ENCODE data around the gene BTN2A1. TPM values are rescaled to one million over a fixed set of nuclear protein-coding genes. Genes with fewer than 3 reads are reported as not detected.
A peak's percentile ranks its signal among the peaks of the same experiment; 100 is the strongest.

Gene BTN2A1
- total and polyA plus RNA-seq, 10 of the 15 experiments (the other 5 are each of a cell fraction or from before 2014, with no cell fraction given) = 8.2 to 28.0 (median 15.8) TPM

DNA sequence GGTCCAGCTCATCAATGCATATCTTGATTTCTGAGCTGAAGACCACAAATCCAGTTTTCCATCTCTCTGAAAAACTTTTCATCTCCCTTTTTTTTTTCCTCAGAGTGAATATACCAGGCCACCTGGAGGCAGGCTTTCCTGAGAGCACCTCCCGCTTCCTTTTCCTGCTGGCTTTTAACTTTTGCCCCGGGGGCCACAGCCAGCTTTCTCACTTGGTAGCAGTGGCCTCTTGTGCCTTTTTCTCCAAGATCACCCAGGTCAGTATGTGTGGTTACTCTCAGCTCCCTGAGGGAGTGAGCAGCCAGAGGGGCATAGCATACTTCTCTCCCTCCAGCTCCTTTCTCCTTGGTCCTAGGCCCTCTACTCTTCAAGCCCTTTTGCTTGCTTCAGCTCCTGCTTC is 42.3 kb downstream of the BTN2A1 start, which contains the start of gene BTN1A1:
Gene BTN1A1 (plus strand): TSS at position 202 of the 400 bp plus-strand sequence. CDS start 984 bp downstream, outside the sequence.
- no TSS peak for BruUV-seq (replicated peaks)
- TF ChIP-seq ZNF274 (IDR thresholded peaks at IDR 0.05; ENCODE audit: insufficient read depth, insufficient read length) = no peak
- TF ChIP-seq RBBP5 (conservative IDR thresholded peaks at IDR 0.05) = no peak
- TF ChIP-seq NFXL1 (IDR thresholded peaks at IDR 0.05; ENCODE audit: borderline replicate concordance) = no peak
- no peak for TF ChIP-seq SMAD5 (IDR thresholded peaks at IDR 0.05; ENCODE audit: low read depth)
- H3K4me1 ChIP-seq (ENCODE audit: control insufficient read depth, insufficient read depth, low read length) = peaks cover 11% of the 10 kb centered on the region; the same call in 1 of the 2 replicates
- H3K27ac ChIP-seq (ENCODE audit: control insufficient read depth, insufficient read depth) = no peak within 1 kb of the TSS
- ChIA-PET CTCF (interaction anchor here (1.0 kb wide), 1 partner anchor 154 kb away, joined by 3 read pairs; no protein-coding TSS in a partner anchor), POLR2A (no interaction called here), RAD21 (ENCODE audit: unreplicated experiment) (no interaction called here), SMC1A (ENCODE audit: uncharacterized antibody, unreplicated experiment) (interaction anchor here (1.7 kb wide), 1 partner anchor 9 kb away, joined by 3 read pairs; no protein-coding TSS in a partner anchor)
- no peak for DNase-seq (ENCODE audit: low read depth, low spot score)
- H3K36me3 ChIP-seq (ENCODE audit: control insufficient read depth in 2 of 2, insufficient read depth in 2 of 2, low read length in 1 of 2) = no peaks in the 10 kb centered on the region
- no peaks in the 10 kb centered on the region for H3K79me2 ChIP-seq (ENCODE audit: control insufficient read depth, insufficient read depth, low read length)
- FAIRE-seq = no peak
- intact Hi-C loops (cut with micrococcal nuclease; ENCODE audit: unreplicated experiment) = no loop called here
- no peak within 1 kb of the TSS for H2AFZ ChIP-seq (ENCODE audit: control insufficient read depth, low read depth, low read length)
- H3K9ac ChIP-seq (ENCODE audit: control insufficient read depth, insufficient read depth, low read length) = no peak within 1 kb of the TSS
- no peak for ATAC-seq
- in situ Hi-C loops (cut with MboI) = no loop called here
- no peak within 1 kb of the TSS for H3K4me2 ChIP-seq (ENCODE audit: control insufficient read depth, insufficient read depth)
- no peaks in the 10 kb centered on the region for H3K9me3 ChIP-seq (replicated peaks; ENCODE audit: control insufficient read depth, insufficient read depth, low read length)
- peak within 1 kb of the TSS; percentile 33; the same call in 1 of the 2 replicates for H3K4me3 ChIP-seq
- H3K27me3 ChIP-seq (replicated peaks in 1 of 2; ENCODE audit: control insufficient read depth in 2 of 2, insufficient read depth in 2 of 2, low read length in 1 of 2) = no peaks in the 10 kb centered on the region; a peak in 1 of 4 replicates
- WGBS (ENCODE audit: insufficient coverage, insufficient replicate concordance, low lambda C conversion rate, missing lambda C conversion rate) = 71% methylated on average over 2 of the region's 2 CpGs
- H4K20me1 ChIP-seq (ENCODE audit: control insufficient read depth, insufficient read depth) = no peaks in the 10 kb centered on the region

DNA sequence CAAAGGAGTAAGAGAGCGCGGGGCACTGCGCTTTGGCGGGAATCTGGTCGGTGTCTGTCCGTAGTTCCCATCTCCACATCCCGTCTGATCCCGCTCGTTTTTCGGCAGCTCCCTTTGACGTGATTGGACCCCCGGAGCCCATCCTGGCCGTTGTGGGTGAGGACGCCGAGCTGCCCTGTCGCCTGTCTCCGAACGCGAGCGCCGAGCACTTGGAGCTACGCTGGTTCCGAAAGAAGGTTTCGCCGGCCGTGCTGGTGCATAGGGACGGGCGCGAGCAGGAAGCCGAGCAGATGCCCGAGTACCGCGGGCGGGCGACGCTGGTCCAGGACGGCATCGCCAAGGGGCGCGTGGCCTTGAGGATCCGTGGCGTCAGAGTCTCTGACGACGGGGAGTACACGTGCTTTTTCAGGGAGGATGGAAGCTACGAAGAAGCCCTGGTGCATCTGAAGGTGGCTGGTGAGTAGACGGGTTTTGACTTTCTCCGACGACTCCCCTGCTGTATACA is 43.8 kb downstream of the BTN2A1 start:
- ChIA-PET SMC1A (ENCODE audit: uncharacterized antibody, unreplicated experiment) (interaction anchor here (0.7 to 2.6 kb wide), 9 partner anchors 10 to 377 kb away, joined by 3 to 11 read pairs (median 3); a partner anchor contains a TSS), POLR2A (interaction anchor here (0.5 to 0.9 kb wide), 2 partner anchors 16 to 325 kb away, joined by 3 to 5 read pairs; no protein-coding TSS in a partner anchor), CTCF (interaction anchor here (0.7 to 1.3 kb wide), 4 partner anchors 12 to 160 kb away, joined by 3 to 4 read pairs (median 3); no protein-coding TSS in a partner anchor), RAD21 (ENCODE audit: unreplicated experiment) (interaction anchor here (1.0 to 1.1 kb wide), 2 partner anchors 32 to 156 kb away, joined by 3 read pairs; no protein-coding TSS in a partner anchor)
- Histone ChIP-seq H3K36me3 (ENCODE audit: control insufficient read depth in 2 of 2, insufficient read depth in 2 of 2, low read length in 1 of 2) (no peaks in the 10 kb centered on the region), H3K27me3 (replicated peaks in 1 of 2; ENCODE audit: control insufficient read depth in 2 of 2, insufficient read depth in 2 of 2, low read length in 1 of 2) (no peaks in the 10 kb centered on the region; a peak in 1 of 4 replicates), H2AFZ (ENCODE audit: control insufficient read depth, low read depth, low read length) (peak overlapping the region; percentile 76), H3K27ac (ENCODE audit: control insufficient read depth, insufficient read depth) (no peak overlapping the region), H3K4me3 (peak overlapping the region; percentile 33; the same call in 1 of the 2 replicates), H3K4me1 (ENCODE audit: control insufficient read depth, insufficient read depth, low read length) (peaks cover 11% of the 10 kb centered on the region; the same call in 1 of the 2 replicates), H3K79me2 (ENCODE audit: control insufficient read depth, insufficient read depth, low read length) (no peaks in the 10 kb centered on the region), H4K20me1 (ENCODE audit: control insufficient read depth, insufficient read depth) (no peaks in the 10 kb centered on the region), H3K9me3 (replicated peaks; ENCODE audit: control insufficient read depth, insufficient read depth, low read length) (no peaks in the 10 kb centered on the region), H3K9ac (ENCODE audit: control insufficient read depth, insufficient read depth, low read length) (no peak overlapping the region; the same call in 1 of the 2 replicates), H3K4me2 (ENCODE audit: control insufficient read depth, insufficient read depth) (peak overlapping the region; percentile 83)
- peak; percentile 81 for ATAC-seq
- WGBS (ENCODE audit: insufficient coverage, insufficient replicate concordance, low lambda C conversion rate, missing lambda C conversion rate) = 17% methylated on average over 49 of the region's 49 CpGs
- intact Hi-C loops (cut with micrococcal nuclease; ENCODE audit: unreplicated experiment) = no loop called here
- in situ Hi-C loops (cut with MboI) = no loop called here
- TF ChIP-seq FOXM1 (IDR thresholded peaks at IDR 0.05; ENCODE audit: low read depth, low read length) (no peak), IKZF1 (conservative IDR thresholded peaks at IDR 0.05) (0 out of 2 replicates have a peak, but pooled peaks have one; percentile 19)
- BruUV-seq (replicated peaks) = no TSS peak
- FAIRE-seq = no peak
- no peak for DNase-seq (ENCODE audit: low read depth, low spot score)

All from GM12878 (cell line).